Astrocyte of the spinal cord (primary cell): ENCODE measurements around the gene ATP8B3.
A peak's percentile ranks its signal among the peaks of the same experiment; 100 is the strongest.

Experiments
- DNase-seq: peaks from one replicate; pipeline ENCODE4 v3.0.0; 2011; ENCODE audit warnings: low read depth, low spot score
- H3K4me3 ChIP-seq: 2 replicates; pipeline ENCODE4 v1.5.1; 2011; ENCODE audit warnings: low read depth, mild to moderate bottlenecking, low read length, moderate library complexity
- in situ Hi-C: cut with HindIII; loops from 2 replicates; pipeline ENCODE4 v1.10.0; 2017; ENCODE audit warnings: low sequenced_read_pairs
- TF ChIP-seq, protein P1 (sequence below): IDR thresholded peaks from 2 replicates; pipeline ENCODE4 v1.5.1; 2012; ENCODE audit warnings: low read depth, mild to moderate bottlenecking, low read length, inconsistent platforms

ATP8B3 gene

DNA sequence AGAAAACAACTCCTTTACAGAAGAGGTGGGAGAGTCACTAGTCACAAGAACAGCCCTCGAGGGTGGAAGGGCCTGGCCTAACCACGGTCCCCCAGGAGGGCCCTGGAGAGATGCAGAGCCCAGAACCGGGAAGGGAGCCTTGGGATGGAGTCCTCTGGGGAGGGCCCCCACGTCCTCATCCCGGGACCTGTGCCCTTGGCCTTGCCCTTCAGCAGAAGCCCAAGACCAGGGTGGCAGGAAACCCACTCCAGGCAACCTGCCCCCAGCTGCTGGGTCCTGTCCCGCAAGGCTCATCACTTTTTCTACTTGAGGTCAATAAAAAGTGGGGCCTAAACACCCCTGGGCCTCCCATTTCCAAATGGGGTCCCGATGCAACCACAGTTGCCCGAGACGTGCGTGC lies 2.3 kb upstream of the ATP8B3 start:
- in situ Hi-C loops, result no loop called here
- TF ChIP-seq, protein P1, sequence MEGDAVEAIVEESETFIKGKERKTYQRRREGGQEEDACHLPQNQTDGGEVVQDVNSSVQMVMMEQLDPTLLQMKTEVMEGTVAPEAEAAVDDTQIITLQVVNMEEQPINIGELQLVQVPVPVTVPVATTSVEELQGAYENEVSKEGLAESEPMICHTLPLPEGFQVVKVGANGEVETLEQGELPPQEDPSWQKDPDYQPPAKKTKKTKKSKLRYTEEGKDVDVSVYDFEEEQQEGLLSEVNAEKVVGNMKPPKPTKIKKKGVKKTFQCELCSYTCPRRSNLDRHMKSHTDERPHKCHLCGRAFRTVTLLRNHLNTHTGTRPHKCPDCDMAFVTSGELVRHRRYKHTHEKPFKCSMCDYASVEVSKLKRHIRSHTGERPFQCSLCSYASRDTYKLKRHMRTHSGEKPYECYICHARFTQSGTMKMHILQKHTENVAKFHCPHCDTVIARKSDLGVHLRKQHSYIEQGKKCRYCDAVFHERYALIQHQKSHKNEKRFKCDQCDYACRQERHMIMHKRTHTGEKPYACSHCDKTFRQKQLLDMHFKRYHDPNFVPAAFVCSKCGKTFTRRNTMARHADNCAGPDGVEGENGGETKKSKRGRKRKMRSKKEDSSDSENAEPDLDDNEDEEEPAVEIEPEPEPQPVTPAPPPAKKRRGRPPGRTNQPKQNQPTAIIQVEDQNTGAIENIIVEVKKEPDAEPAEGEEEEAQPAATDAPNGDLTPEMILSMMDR, result no peak

DNA sequence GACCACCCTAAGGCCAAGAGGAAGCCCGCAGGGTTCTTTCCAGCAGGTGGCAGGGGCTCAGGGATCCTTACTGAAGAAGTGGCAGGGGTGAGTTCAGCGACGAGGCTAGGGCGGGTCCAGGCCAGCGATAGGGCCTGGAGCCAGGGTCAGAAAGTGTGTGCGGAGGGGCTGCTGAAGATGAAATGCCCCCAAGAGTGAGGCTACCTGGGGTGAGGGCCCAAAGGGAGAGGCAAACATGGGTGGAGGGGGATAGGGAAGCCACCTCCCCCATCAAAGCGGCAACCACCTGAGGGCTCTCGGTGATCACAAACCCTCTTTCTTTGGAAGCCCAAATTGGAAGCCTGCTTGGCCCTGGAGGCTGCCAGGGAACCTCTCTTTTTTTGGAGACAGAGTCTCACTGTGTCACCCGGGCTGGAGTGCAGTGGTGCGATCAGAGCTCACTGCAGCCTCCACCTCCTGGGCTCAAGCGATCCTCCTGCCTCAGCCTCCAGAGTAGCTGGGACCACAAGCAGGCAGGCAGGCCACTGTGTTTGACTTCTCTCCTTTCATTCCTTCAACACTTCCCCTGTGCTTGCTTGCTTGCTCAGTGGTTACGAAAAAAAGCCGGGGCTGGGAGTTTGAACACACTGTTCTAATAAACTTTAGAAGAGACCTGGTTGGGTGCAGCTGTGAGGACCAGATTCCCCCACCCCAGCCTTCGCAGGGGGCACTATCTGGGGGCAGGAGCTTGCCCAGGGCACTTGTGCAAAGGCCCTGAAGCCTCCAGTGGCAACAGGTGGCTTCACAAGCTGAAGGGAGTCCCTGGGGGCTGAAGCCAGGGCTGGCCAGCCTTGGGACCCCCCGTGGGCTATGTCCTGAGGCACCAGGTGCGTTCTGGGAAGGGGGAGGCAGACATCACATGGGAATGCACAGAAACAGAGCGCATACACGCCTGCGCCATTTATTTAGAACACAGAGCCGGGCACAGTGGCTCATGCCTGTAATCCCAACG lies 1.4 kb upstream of the ATP8B3 start:
- no peak for DNase-seq

More for the DNA sequence above, 2.3 kb upstream of the ATP8B3 start:
- H3K4me3 ChIP-seq, result no peak overlapping the region
- no peak for DNase-seq

GRCh38 chr19:1812426-1813191 lies 533 bp upstream of the ATP8B3 start:
- DNase-seq, result peak; percentile 95
- in situ Hi-C loops, result no loop called here
- TF ChIP-seq, protein P1, result peak; percentile 77
- peak overlapping the region; percentile 57 for H3K4me3 ChIP-seq

More for the DNA sequence above, 1.4 kb upstream of the ATP8B3 start:
- H3K4me3 ChIP-seq, result peak overlapping the region; percentile 57
- in situ Hi-C loops, result no loop called here
- TF ChIP-seq, protein P1, result no peak

- DNase-seq, result peak; percentile 50
- TF ChIP-seq, protein P1, result no peak
- peak overlapping the region; percentile 57 for H3K4me3 ChIP-seq
- in situ Hi-C loops, result no loop called here
Measured at GRCh38 chr19:1811472-1811894, 593 bp downstream of the ATP8B3 start.

- no peak for DNase-seq
- in situ Hi-C loops, result no loop called here
- TF ChIP-seq, protein P1, result no peak
- no peak overlapping the region for H3K4me3 ChIP-seq
Measured at GRCh38 chr19:1810439-1811160, 1.5 kb downstream of the ATP8B3 start.

- in situ Hi-C loops, result no loop called here
- H3K4me3 ChIP-seq, result no peak overlapping the region
- no peak for DNase-seq
- TF ChIP-seq, protein P1, result no peak
Measured at GRCh38 chr19:1809678-1810077, 2.4 kb downstream of the ATP8B3 start.
